GM21576 (cell line): ENCODE measurements around the gene TARS2.

Experiments used
- ATAC-seq: cut with Tn5 transposase; IDR thresholded peaks from one replicate; pipeline ENCODE4 v1.9.1; 2021; ENCODE audit warnings: mild to moderate bottlenecking, moderate library complexity; ENCODE audit not compliant: unreplicated experiment

TARS2 gene

DNA sequence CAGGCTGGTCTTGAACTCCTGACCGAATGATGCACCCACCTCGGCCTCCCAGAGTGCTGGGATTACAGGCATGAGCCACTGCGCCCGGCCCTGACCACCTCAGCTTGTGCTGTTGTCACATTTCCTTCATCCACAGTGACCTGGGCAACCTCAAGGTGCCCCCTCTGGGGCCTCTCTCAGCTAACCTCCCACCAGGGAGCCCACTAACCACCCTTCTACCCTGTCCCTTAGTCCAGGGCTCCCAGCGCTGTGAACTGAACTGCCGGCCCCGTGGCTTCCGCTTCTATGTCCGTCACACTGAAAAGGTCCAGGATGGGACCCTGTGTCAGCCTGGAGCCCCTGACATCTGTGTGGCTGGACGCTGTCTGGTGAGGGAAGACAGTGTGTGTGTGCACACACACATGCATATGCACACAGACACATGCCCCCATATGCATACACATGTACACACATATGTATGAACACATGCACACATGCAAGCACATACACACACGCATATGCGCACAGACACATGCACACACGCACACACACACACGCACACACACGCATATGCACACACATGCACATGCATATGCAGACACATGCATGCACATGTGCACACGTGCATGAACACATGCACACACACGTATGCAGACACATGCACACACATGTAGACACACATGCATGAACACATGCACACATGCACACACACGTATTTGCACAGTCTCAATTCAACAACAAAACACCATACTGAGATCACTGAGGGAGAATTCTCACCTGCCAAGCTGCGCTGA lies 68.2 kb downstream of the TARS2 start:
- ATAC-seq: no peak

DNA sequence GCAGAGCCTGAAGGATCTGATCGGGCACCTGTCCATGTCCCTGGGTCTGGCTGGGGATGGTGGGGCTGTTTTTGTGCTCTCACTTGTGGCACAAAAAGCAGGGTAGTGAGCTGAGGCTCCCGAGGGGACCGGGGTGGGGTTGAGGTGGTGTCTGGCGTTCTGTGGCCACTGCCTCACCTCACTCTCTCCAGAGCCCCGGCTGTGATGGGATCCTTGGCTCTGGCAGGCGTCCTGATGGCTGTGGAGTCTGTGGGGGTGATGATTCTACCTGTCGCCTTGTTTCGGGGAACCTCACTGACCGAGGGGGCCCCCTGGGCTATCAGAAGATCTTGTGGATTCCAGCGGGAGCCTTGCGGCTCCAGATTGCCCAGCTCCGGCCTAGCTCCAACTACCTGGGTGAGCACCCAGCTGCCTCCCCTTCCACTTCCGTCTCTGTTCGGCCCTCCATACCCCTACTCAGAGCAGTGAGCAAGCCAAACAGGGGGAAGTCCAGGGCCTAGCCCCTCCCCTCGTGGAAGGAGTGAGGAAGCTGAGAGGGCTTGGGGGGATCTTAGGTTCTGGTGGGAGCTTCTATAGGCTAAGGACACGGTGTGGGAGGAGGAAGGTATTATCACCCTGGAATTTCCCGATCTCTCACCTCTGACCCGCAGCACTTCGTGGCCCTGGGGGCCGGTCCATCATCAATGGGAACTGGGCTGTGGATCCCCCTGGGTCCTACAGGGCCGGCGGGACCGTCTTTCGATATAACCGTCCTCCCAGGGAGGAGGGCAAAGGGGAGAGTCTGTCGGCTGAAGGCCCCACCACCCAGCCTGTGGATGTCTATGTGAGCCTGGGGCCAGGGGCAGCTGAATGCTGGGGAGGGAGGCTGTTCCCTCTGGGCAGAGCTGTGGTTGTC lies 69.0 kb downstream of the TARS2 start:
- no peak for ATAC-seq

DNA sequence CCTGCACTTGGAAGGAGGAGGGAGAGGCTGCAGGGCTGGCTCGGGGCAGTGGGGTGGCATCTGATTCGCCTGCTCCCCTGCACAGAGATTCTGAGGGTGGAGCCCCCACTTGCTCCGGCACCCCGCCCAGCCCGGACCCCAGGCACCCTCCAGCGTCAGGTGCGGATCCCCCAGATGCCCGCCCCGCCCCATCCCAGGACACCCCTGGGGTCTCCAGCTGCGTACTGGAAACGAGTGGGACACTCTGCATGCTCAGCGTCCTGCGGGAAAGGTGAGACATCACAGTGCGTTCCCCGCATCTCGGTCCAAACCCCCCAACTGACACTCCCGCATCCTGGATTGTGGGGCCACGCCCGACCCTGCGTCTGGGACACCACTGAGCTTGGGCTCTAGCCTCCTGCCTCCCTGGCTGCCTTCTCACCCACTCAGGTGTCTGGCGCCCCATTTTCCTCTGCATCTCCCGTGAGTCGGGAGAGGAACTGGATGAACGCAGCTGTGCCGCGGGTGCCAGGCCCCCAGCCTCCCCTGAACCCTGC lies 69.9 kb downstream of the TARS2 start:
- no peak for ATAC-seq
